Lower leg skin (tissue), 4 donors: Measurements from ENCODE around the gene PRH1. TPM values are rescaled to one million over a fixed set of nuclear protein-coding genes. Genes with fewer than 3 reads are reported as not detected.

ENCODE experiments used
- DNase-seq, 2 donors: peaks; one replicate each; pipeline ENCODE4 v3.0.0-alpha.2; 2019; ENCODE audit warnings: low spot score in 2 of 2
- H3K4me3 ChIP-seq: fragments of 200-600 bp; sonication (generic); 2 replicates; pipeline ENCODE4 v1.5.1; 2017; ENCODE audit warnings: mild to moderate bottlenecking, low read depth; ENCODE audit not compliant: poor library complexity, severe bottlenecking
- CTCF ChIP-seq, 3 donors: fragments of 450-650 bp; IDR thresholded peaks; one replicate each; pipeline ENCODE4 v1.5.1; 2016; ENCODE audit warnings: antibody characterized with exemption in 3 of 3, mild to moderate bottlenecking in 3 of 3, moderate library complexity in 2 of 3
- POLR2A ChIP-seq, 2 donors: fragments of 450-650 bp; IDR thresholded peaks; one replicate each; pipeline ENCODE4 v1.6.1; 2016 to 2017; ENCODE audit warnings: antibody characterized with exemption in 2 of 2, mild to moderate bottlenecking in 1 of 2, moderate library complexity in 1 of 2
- WGBS, 2 donors: methylation state at CpG; one replicate each; pipeline ENCODE4 v1.1.5; 2018; 5-methylcytosine and 5-hydroxymethylcytosine counted together
- intact Hi-C: fragments of 100-400 bp; cut with DNase I; formaldehyde crosslinking; loops from one replicate; pipeline ENCODE4 v1.15.0; 2023; ENCODE audit warnings: low total_unique reads
- total RNA-seq, 4 donors: library from RNA; depleted of rRNA; stranded (reverse); fragments of >200 nt; gene quantifications; one replicate each; pipeline ENCODE4 v1.1.0, GENCODE V29; 2016

PRH1 gene
- total RNA-seq, 4 donors from 2014 or later: 0.95 to 7.8 (median 5.5) TPM; not detected in 1

DNA sequence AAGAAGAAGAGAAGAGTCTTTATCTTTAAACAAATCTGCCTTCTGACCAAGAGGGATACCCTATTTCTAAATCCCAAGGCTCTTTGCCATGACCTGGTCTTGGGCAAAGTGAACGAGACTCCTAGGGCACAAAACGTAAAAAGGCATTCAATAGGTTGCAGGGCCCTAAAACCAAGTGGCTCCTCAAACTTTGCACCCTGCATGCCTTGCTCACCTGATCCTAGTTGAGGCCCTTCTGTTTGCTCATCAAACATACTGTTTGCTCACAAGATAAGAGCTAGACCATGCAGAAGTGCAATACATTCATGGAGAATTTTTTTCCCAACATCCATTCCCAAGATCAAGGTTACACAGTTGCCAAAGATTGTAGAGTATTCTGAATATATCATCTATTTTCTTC lies 7.9 kb upstream of the PRH1 start:
- DNase-seq: no peak
- no peak overlapping the region for H3K4me3 ChIP-seq
- TF ChIP-seq CTCF (IDR thresholded peaks at IDR 0.05) (no peak), POLR2A (IDR thresholded peaks at IDR 0.05) (no peak)
- intact Hi-C loops: no loop called here
- 92 to 98% methylated on average over 2 of the region's 2 CpGs for WGBS, 2 donors

DNA sequence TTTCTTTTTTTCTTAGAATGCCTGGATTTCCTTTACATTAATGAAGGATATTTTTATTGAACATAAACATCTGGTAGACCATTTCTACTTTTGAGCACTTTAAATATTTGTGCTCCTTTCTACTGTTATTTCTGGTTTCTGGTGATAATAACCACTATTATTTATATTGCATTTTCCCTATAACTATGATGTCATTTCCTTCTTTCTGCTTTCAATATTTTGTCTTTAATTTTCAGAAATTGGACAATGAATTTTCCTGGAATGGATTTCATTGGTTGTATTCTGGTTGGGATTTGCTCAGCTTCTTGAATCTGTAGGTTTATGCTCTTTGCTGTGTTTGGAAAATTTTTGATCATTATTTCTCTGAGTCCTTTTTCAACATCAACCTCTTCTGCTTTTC lies 5.2 kb upstream of the PRH1 start:
- DNase-seq: no peak
- no peak overlapping the region for H3K4me3 ChIP-seq
- TF ChIP-seq POLR2A (IDR thresholded peaks at IDR 0.05) (no peak), CTCF (IDR thresholded peaks at IDR 0.05) (no peak)
- intact Hi-C loops: no loop called here

DNA sequence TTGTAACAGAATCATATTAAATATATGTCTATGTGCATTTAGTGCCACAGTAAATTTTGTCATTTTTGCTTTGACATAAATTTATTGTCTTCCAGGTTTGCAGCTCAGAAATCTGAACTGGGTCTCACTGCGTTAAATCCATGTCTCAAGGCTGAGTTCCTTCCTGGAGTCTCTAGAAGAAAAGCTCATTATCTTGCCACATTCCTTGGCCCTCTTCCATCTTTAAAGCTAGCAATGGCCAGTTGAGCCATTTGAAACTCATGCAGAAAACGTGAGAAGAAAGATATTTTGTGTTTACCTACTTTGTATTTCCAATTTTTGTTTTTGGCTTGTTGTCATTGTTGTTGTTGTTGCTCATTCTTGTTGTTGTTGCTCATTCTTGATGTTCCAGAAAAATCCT lies 10.7 kb downstream of the PRH1 start:
- WGBS, 2 donors: 57 to 59% methylated on average over 2 of the region's 2 CpGs
- no peak for DNase-seq
- H3K4me3 ChIP-seq: no peak overlapping the region
- no peak for TF ChIP-seq POLR2A (IDR thresholded peaks at IDR 0.05)
- no peak for TF ChIP-seq CTCF (IDR thresholded peaks at IDR 0.05)
- intact Hi-C loops: no loop called here

DNA sequence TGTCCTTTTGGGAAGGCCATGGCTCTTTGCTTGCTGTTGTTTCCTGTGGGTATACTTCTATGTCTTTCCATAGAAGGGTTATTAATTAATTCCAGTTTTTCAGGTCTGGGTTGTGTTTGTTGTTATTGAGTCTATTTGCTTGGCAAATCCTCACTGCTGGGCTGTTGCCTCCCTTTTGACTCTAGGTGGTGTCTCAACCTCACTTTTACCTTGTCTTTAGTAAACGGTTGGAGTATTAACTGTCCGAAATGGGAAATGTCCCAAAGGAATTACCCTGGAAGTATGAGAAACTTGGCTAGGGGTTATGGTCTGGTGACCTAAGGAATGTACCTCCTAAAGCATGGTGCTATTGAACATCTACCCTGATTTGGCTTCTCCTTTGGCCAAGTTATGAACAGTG lies 16.7 kb downstream of the PRH1 start:
- no peak for DNase-seq
- TF ChIP-seq POLR2A (IDR thresholded peaks at IDR 0.05): no peak
- no peak for TF ChIP-seq CTCF (IDR thresholded peaks at IDR 0.05)
- no peak overlapping the region for H3K4me3 ChIP-seq
- WGBS, 2 donors: 71 to 89% methylated on average over 2 of the region's 2 CpGs
- intact Hi-C loops: no loop called here

- no peak overlapping the region for H3K4me3 ChIP-seq
- TF ChIP-seq POLR2A (IDR thresholded peaks at IDR 0.05) (no peak), CTCF (IDR thresholded peaks at IDR 0.05) (no peak)
- WGBS, 2 donors: 89 to 92% methylated on average over 2 of the region's 2 CpGs
- DNase-seq: no peak
- intact Hi-C loops: no loop called here
Measured at GRCh38 chr12:10863512-10864218, 20.4 kb downstream of the PRH1 start.

- no peak for DNase-seq
- 68% methylated on average over 2 of the region's 2 CpGs for WGBS, 2 donors
- intact Hi-C loops: no loop called here
- no peak for TF ChIP-seq CTCF (IDR thresholded peaks at IDR 0.05)
- TF ChIP-seq POLR2A (IDR thresholded peaks at IDR 0.05): no peak
- H3K4me3 ChIP-seq: no peak overlapping the region
Measured at GRCh38 chr12:10861366-10861765, 22.7 kb downstream of the PRH1 start.
